Measurements from ENCODE around the gene GPR89B. TPM values are rescaled to one million over a fixed set of nuclear protein-coding genes. Genes with fewer than 3 reads are reported as not detected.

Gene GPR89B
- total and polyA plus RNA-seq, 2 of the 8 experiments (the other 6 are each of a cell fraction or from before 2014, with no cell fraction given) = 19.5 to 32.5 TPM

GRCh38 chr1:147904726-147905125 is 23.5 kb upstream of the GPR89B start (continued):
- TF ChIP-seq CHD7 (IDR thresholded peaks at IDR 0.05; ENCODE audit: insufficient replicate concordance, low read length) (no peak), RBBP5 (IDR thresholded peaks at IDR 0.05; ENCODE audit: borderline replicate concordance, low read depth, low read length) (no peak), NANOG (IDR thresholded peaks at IDR 0.05; ENCODE audit: insufficient read depth, low read depth, low read length, poor library complexity, severe bottlenecking) (no peak)
